H9 (cell line): Measurements from ENCODE around the gene RTL9. TPM values are rescaled to one million over a fixed set of nuclear protein-coding genes. Genes with fewer than 3 reads are reported as not detected.

Source experiments
- DNase-seq: peaks from one replicate; pipeline ENCODE4 v3.0.0-alpha.2; 2017
- H2AFZ ChIP-seq: one replicate; pipeline ENCODE4 v1.6.1; 2013; ENCODE audit warnings: mild to moderate bottlenecking, low read length, control low read depth, moderate library complexity
- H2AK5ac ChIP-seq: 2 replicates; pipeline ENCODE4 v1.6.1; 2013; ENCODE audit warnings: low read length, control low read depth, mixed read lengths; ENCODE audit not compliant: insufficient read length
- H2BK120ac ChIP-seq: one replicate; pipeline ENCODE4 v1.6.1; 2013; ENCODE audit warnings: low read depth, mild to moderate bottlenecking, low read length, control low read depth, inconsistent platforms; ENCODE audit not compliant: poor library complexity, severe bottlenecking
- H2BK12ac ChIP-seq: 2 replicates; pipeline ENCODE4 v1.6.1; 2013; ENCODE audit warnings: low read length, control low read depth, mixed read lengths, low read depth; ENCODE audit not compliant: insufficient read length
- H2BK15ac ChIP-seq: 2 replicates; pipeline ENCODE4 v1.6.1; 2013; ENCODE audit warnings: low read depth, low read length, control low read depth
- H2BK20ac ChIP-seq: one replicate; pipeline ENCODE4 v1.6.1; 2013; ENCODE audit warnings: low read depth, mild to moderate bottlenecking, low read length, control low read depth, inconsistent platforms; ENCODE audit not compliant: poor library complexity, severe bottlenecking
- H2BK5ac ChIP-seq: 2 replicates; pipeline ENCODE4 v1.6.1; 2013; ENCODE audit warnings: low read length, control low read depth, mixed read lengths; ENCODE audit not compliant: insufficient read length
- H3K14ac ChIP-seq: 2 replicates; pipeline ENCODE4 v1.6.1; 2013; ENCODE audit warnings: low read length, control low read depth; ENCODE audit not compliant: insufficient read depth
- H3K18ac ChIP-seq: 2 replicates; pipeline ENCODE4 v1.6.1; 2013; ENCODE audit warnings: low read depth, mild to moderate bottlenecking, mixed read lengths, low read length, control low read depth; ENCODE audit not compliant: insufficient read length
- H3K23ac ChIP-seq: 2 replicates; pipeline ENCODE4 v1.6.1; 2013; ENCODE audit warnings: low read length, control low read depth, mixed read lengths, low read depth; ENCODE audit not compliant: insufficient read length
- H3K23me2 ChIP-seq: 2 replicates; pipeline ENCODE4 v1.6.1; 2013; ENCODE audit warnings: low read depth, mild to moderate bottlenecking, mixed read lengths, low read length, control low read depth; ENCODE audit not compliant: insufficient read length, poor library complexity, severe bottlenecking
- H3K27ac ChIP-seq: 2 replicates; pipeline ENCODE4 v1.5.1; 2013; ENCODE audit warnings: low read length, control low read depth, mixed read lengths, low read depth; ENCODE audit not compliant: insufficient read length
- H3K27me3 ChIP-seq: 2 replicates; pipeline ENCODE4 v1.6.1; 2013; ENCODE audit warnings: low read length, control low read depth, inconsistent platforms; ENCODE audit not compliant: insufficient read depth
- H3K4ac ChIP-seq: 2 replicates; pipeline ENCODE4 v1.6.1; 2013; ENCODE audit warnings: low read depth, mild to moderate bottlenecking, control low read depth, inconsistent platforms, low read length, moderate library complexity
- H3K4me1 ChIP-seq: 2 replicates; pipeline ENCODE4 v1.6.1; 2013; ENCODE audit warnings: low read length, control low read depth, inconsistent platforms; ENCODE audit not compliant: insufficient read depth
- H3K4me2 ChIP-seq: 2 replicates; pipeline ENCODE4 v1.6.1; 2013; ENCODE audit warnings: low read length, control low read depth, mixed read lengths; ENCODE audit not compliant: insufficient read length, insufficient read depth
- H3K56ac ChIP-seq: 2 replicates; pipeline ENCODE4 v1.6.1; 2013; ENCODE audit warnings: low read depth, mild to moderate bottlenecking, mixed read lengths, low read length, control low read depth; ENCODE audit not compliant: insufficient read length
- H3K79me1 ChIP-seq: 2 replicates; pipeline ENCODE4 v1.6.1; 2013; ENCODE audit warnings: low read depth, mild to moderate bottlenecking, moderate library complexity, low read length, control low read depth, inconsistent platforms; ENCODE audit not compliant: insufficient read depth, poor library complexity, severe bottlenecking
- H3K79me2 ChIP-seq: 2 replicates; pipeline ENCODE4 v1.6.1; 2013; ENCODE audit warnings: low read length, control low read depth, inconsistent platforms; ENCODE audit not compliant: insufficient read depth
- H3K9ac ChIP-seq: 2 replicates; pipeline ENCODE4 v1.6.1; 2013; ENCODE audit warnings: low read length, control low read depth, mixed read lengths; ENCODE audit not compliant: insufficient read length; ENCODE audit errors: extremely low read depth
- H3K9me3 ChIP-seq: one replicate; pipeline ENCODE4 v1.6.1; 2013; ENCODE audit warnings: low read depth, low read length, inconsistent platforms; ENCODE audit not compliant: control insufficient read depth
- H3T11ph ChIP-seq: one replicate; pipeline ENCODE4 v1.6.1; 2013; ENCODE audit warnings: mild to moderate bottlenecking, low read length, control low read depth, inconsistent platforms
- H4K20me1 ChIP-seq: one replicate; pipeline ENCODE4 v1.6.1; 2013; ENCODE audit not compliant: control insufficient read depth, insufficient read length, insufficient read depth
- H4K5ac ChIP-seq: 2 replicates; pipeline ENCODE4 v1.6.1; 2013; ENCODE audit warnings: low read depth, mild to moderate bottlenecking, mixed read lengths, low read length, control low read depth; ENCODE audit not compliant: insufficient read length
- H4K8ac ChIP-seq: replicated peaks from 2 replicates; pipeline ENCODE4 v1.6.1; 2013; ENCODE audit warnings: low read length, control low read depth, mixed read lengths, low read depth; ENCODE audit not compliant: insufficient read length
- H4K91ac ChIP-seq: 2 replicates; pipeline ENCODE4 v1.6.1; 2013; ENCODE audit warnings: low read depth, mild to moderate bottlenecking, moderate library complexity, mixed read lengths, low read length, control low read depth; ENCODE audit not compliant: insufficient read length
- H3K27ac Mint-ChIP-seq, 3 experiments: 2 replicates in 2 of 3; 3 replicates in 1 of 3; pipeline ENCODE4 v1.8.0; 2020 to 2021; ENCODE audit warnings: mixed read lengths in 3 of 3, mild to moderate bottlenecking in 1 of 3, moderate library complexity in 1 of 3
- H3K27me3 Mint-ChIP-seq: 2 replicates; pipeline ENCODE4 v1.8.0; 2021; ENCODE audit warnings: low read depth, mild to moderate bottlenecking, moderate library complexity, mixed read lengths
- H3K36me3 Mint-ChIP-seq, 3 experiments: 2 replicates in 2 of 3; 3 replicates in 1 of 3; pipeline ENCODE4 v1.8.0; 2020 to 2021; ENCODE audit warnings: low read depth in 3 of 3, mixed read lengths in 3 of 3; ENCODE audit not compliant: insufficient read depth in 1 of 3
- H3K4me1 Mint-ChIP-seq, 2 experiments: 2 replicates each; pipeline ENCODE4 v1.8.0; 2020; ENCODE audit warnings: mixed read lengths in 2 of 2
- H3K4me3 Mint-ChIP-seq, 2 experiments: 2 replicates in 1 of 2; 3 replicates in 1 of 2; pipeline ENCODE4 v1.8.0; 2020 to 2021; ENCODE audit warnings: mild to moderate bottlenecking in 2 of 2, mixed read lengths in 2 of 2, moderate library complexity in 1 of 2
- H3K9me3 Mint-ChIP-seq, 2 experiments: 2 replicates in 1 of 2; 3 replicates in 1 of 2; pipeline ENCODE4 v1.8.0; 2020; ENCODE audit warnings: mild to moderate bottlenecking in 2 of 2, mixed read lengths in 2 of 2, moderate library complexity in 1 of 2
- CTCF ChIP-seq: fragments of 200-600 bp; sonication (generic); conservative IDR thresholded peaks from 3 replicates; pipeline ENCODE4 v1.8.0; 2021; ENCODE audit warnings: antibody characterized with exemption, mild to moderate bottlenecking
- WGBS: extraction: QIAGEN DNeasy Blood & Tissue Kit; methylation state at CpG from one replicate; pipeline ENCODE4 v1.1.7; 2013; ENCODE audit warnings: missing lambda C conversion rate, low lambda C conversion rate, mixed read lengths; ENCODE audit not compliant: insufficient read length; ENCODE audit errors: extremely low coverage; 5-methylcytosine and 5-hydroxymethylcytosine counted together
- total RNA-seq: library from RNA; stranded (reverse); gene quantifications from 2 replicates; pipeline ENCODE4 v1.2.1, GENCODE V29; 2021

The RTL9 gene
- total RNA-seq, 1 experiment from 2014 or later: 0.13 TPM

GRCh38 chrX:110397904-110398303, 39.3 kb downstream of the RTL9 start:
- no peak overlapping the region for H3K14ac ChIP-seq
- no peak overlapping the region for H3T11ph ChIP-seq
- no peak overlapping the region for H4K5ac ChIP-seq
- H3K18ac ChIP-seq: no peak overlapping the region
- H3K4me1 ChIP-seq: no peaks in the 10 kb centered on the region; the same call in 1 of the 2 replicates
- H2BK20ac ChIP-seq: no peak overlapping the region
- no peak overlapping the region for H2BK15ac ChIP-seq
- no peak overlapping the region for H2BK12ac ChIP-seq
- H3K56ac ChIP-seq: no peak overlapping the region
- H3K9ac ChIP-seq: no peak overlapping the region
- no peaks in the 10 kb centered on the region for H3K79me2 ChIP-seq
- no peaks in the 10 kb centered on the region for H3K27me3 ChIP-seq
- no peak overlapping the region for H3K4ac ChIP-seq
- Mint-ChIP-seq H3K36me3 (no peaks in the 10 kb centered on the region), H3K9me3 (no peaks in the 10 kb centered on the region), H3K27ac (no peak overlapping the region; a peak in 1 of 7 replicates), H3K4me3 (no peak overlapping the region), H3K4me1 (peaks cover 20 to 25% of the 10 kb centered on the region in 2 experiments), H3K27me3 (no peaks in the 10 kb centered on the region; the same call in none of the 2 replicates)
- no CpG with 5 or more reads among the region's 6 CpGs for WGBS
- H3K79me1 ChIP-seq: no peaks in the 10 kb centered on the region
- H2AK5ac ChIP-seq: no peak overlapping the region
- no peak overlapping the region for H2BK5ac ChIP-seq
- no peak overlapping the region for H3K23ac ChIP-seq
- no peak overlapping the region for H2BK120ac ChIP-seq
- H3K23me2 ChIP-seq: no peaks in the 10 kb centered on the region
- no peaks in the 10 kb centered on the region for H4K20me1 ChIP-seq
- H3K9me3 ChIP-seq: no peaks in the 10 kb centered on the region
- H4K91ac ChIP-seq: no peak overlapping the region
- no peak overlapping the region for H2AFZ ChIP-seq
- DNase-seq: peak; percentile 36
- TF ChIP-seq CTCF: no peak
- H3K4me2 ChIP-seq: no peak overlapping the region
- H4K8ac ChIP-seq: no peak overlapping the region
- no peak overlapping the region for H3K27ac ChIP-seq
